HL-60 (cell line): ENCODE data around the gene TTC39A.
"Not testable (repeated sequence)": the region's sequence is repeated elsewhere in the genome, so short reads cannot be mapped to it uniquely, and the experiment has no call there.

Experiments used
- DNase-seq, 2 experiments: peaks; one replicate each; pipeline ENCODE4 v3.0.0-alpha.2; 2010 to 2020; ENCODE audit warnings: low read depth in 1 of 2, low spot score in 1 of 2
- H3K27ac ChIP-seq: fragments of 250-450 bp; sonication (Bioruptor Pico); replicated peaks from 2 replicates; pipeline ENCODE4 v1.5.1; 2020; ENCODE audit warnings: mild to moderate bottlenecking, moderate library complexity
- H3K27me3 ChIP-seq: fragments of 250-450 bp; sonication (Bioruptor Pico); 2 replicates; pipeline ENCODE4 v1.5.1; 2021; ENCODE audit warnings: mild to moderate bottlenecking, moderate library complexity; ENCODE audit not compliant: insufficient read depth, poor library complexity, severe bottlenecking
- H3K4me3 ChIP-seq: replicated peaks from 2 replicates; pipeline ENCODE4 v1.5.1; 2011; ENCODE audit warnings: mild to moderate bottlenecking, control low read depth, low read length; ENCODE audit not compliant: insufficient read depth
- GABPA ChIP-seq: IDR thresholded peaks from 2 replicates; pipeline ENCODE4 v1.6.1; 2012; ENCODE audit warnings: low read depth
- POLR2AphosphoS5 ChIP-seq: IDR thresholded peaks from 2 replicates; pipeline ENCODE4 v1.6.1; 2012; ENCODE audit warnings: low read depth
- SPI1 ChIP-seq: IDR thresholded peaks from 2 replicates; pipeline ENCODE4 v1.6.1; 2012; ENCODE audit warnings: low read depth, mild to moderate bottlenecking, borderline replicate concordance
- TF ChIP-seq, protein P1 (sequence below): IDR thresholded peaks from one replicate; pipeline ENCODE4 v1.5.1; 2011; ENCODE audit warnings: low read length, control low read depth, inconsistent platforms; ENCODE audit not compliant: insufficient read depth
- TF ChIP-seq, protein P2 (sequence below): IDR thresholded peaks from 2 replicates; pipeline ENCODE4 v1.6.1; 2012; ENCODE audit warnings: low read depth; ENCODE audit not compliant: insufficient replicate concordance

TTC39A gene

DNA sequence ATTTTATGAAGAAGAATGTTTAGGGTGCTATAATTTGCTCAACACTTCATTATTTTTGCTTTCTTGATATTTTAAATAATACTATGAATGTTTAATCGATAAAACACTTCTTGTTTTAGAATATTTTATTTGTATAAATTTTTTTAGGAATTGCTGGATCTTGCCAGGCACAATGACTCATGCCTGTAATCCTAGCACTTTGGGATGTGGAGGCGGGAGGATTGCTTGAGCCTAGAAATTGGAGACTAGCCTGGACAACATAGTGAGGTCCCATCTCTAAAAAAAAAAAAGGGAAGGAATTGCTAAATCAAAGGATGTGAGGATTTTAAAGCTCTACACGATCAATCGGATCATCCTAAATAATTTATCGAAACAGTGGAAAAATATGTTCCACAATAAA, 76.7 kb downstream of the TTC39A start:
- H3K27me3 ChIP-seq: no peaks in the 10 kb centered on the region
- H3K4me3 ChIP-seq: no peak overlapping the region
- H3K27ac ChIP-seq: no peak overlapping the region
- no peak for DNase-seq
- TF ChIP-seq POLR2AphosphoS5 (no peak), GABPA (no peak), SPI1 (no peak)
- TF ChIP-seq, protein P1, sequence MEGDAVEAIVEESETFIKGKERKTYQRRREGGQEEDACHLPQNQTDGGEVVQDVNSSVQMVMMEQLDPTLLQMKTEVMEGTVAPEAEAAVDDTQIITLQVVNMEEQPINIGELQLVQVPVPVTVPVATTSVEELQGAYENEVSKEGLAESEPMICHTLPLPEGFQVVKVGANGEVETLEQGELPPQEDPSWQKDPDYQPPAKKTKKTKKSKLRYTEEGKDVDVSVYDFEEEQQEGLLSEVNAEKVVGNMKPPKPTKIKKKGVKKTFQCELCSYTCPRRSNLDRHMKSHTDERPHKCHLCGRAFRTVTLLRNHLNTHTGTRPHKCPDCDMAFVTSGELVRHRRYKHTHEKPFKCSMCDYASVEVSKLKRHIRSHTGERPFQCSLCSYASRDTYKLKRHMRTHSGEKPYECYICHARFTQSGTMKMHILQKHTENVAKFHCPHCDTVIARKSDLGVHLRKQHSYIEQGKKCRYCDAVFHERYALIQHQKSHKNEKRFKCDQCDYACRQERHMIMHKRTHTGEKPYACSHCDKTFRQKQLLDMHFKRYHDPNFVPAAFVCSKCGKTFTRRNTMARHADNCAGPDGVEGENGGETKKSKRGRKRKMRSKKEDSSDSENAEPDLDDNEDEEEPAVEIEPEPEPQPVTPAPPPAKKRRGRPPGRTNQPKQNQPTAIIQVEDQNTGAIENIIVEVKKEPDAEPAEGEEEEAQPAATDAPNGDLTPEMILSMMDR: no peak
- TF ChIP-seq, protein P2, sequence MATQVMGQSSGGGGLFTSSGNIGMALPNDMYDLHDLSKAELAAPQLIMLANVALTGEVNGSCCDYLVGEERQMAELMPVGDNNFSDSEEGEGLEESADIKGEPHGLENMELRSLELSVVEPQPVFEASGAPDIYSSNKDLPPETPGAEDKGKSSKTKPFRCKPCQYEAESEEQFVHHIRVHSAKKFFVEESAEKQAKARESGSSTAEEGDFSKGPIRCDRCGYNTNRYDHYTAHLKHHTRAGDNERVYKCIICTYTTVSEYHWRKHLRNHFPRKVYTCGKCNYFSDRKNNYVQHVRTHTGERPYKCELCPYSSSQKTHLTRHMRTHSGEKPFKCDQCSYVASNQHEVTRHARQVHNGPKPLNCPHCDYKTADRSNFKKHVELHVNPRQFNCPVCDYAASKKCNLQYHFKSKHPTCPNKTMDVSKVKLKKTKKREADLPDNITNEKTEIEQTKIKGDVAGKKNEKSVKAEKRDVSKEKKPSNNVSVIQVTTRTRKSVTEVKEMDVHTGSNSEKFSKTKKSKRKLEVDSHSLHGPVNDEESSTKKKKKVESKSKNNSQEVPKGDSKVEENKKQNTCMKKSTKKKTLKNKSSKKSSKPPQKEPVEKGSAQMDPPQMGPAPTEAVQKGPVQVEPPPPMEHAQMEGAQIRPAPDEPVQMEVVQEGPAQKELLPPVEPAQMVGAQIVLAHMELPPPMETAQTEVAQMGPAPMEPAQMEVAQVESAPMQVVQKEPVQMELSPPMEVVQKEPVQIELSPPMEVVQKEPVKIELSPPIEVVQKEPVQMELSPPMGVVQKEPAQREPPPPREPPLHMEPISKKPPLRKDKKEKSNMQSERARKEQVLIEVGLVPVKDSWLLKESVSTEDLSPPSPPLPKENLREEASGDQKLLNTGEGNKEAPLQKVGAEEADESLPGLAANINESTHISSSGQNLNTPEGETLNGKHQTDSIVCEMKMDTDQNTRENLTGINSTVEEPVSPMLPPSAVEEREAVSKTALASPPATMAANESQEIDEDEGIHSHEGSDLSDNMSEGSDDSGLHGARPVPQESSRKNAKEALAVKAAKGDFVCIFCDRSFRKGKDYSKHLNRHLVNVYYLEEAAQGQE: no peak

DNA sequence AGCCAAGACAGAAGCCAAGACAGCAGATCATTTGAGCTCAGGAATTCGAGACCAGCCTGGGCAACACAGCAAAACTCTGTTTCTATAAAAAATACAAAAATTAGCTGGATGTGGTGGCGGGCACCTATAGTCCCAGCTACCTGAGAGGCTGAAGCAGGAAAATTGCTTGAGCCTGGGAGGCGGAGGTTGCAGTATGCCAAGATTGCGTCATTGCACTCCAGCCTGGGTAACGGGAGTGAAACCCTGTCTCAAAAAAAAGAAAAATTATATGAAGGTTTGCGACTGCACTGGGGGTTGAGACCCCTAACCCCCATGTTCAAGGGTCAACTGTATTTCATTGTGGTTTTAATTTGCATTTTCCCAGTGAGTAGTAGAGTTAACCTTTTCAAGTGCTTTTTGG, 78.0 kb downstream of the TTC39A start:
- no peak overlapping the region for H3K4me3 ChIP-seq
- TF ChIP-seq POLR2AphosphoS5: no peak
- TF ChIP-seq, protein P2: no peak
- TF ChIP-seq, protein P1: no peak
- no peak for TF ChIP-seq SPI1
- no peak for TF ChIP-seq GABPA
- no peak for DNase-seq
- H3K27ac ChIP-seq: no peak overlapping the region
- no peaks in the 10 kb centered on the region for H3K27me3 ChIP-seq

DNA sequence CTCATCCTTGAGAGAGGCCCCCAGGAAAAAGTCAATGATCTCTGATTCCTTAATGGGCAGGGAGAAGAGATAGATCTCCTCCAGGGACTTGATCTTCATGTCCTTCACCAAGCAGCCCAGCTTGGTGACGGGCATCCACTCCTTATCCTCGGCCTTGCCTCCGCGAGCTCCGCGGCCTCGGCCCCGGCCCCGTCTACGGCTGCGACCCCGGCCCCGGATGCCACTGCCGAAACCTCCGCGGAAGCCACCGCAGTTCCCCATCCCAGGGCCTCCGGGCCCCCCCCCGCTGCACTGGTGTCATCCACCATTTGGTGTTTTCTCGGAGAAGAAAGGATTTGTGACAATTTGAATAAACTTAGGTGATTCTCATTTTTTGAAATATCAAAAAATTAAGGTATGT, 79.2 kb downstream of the TTC39A start:
- H3K27me3 ChIP-seq, DNase-seq, H3K27ac ChIP-seq: not testable (repeated sequence)

DNA sequence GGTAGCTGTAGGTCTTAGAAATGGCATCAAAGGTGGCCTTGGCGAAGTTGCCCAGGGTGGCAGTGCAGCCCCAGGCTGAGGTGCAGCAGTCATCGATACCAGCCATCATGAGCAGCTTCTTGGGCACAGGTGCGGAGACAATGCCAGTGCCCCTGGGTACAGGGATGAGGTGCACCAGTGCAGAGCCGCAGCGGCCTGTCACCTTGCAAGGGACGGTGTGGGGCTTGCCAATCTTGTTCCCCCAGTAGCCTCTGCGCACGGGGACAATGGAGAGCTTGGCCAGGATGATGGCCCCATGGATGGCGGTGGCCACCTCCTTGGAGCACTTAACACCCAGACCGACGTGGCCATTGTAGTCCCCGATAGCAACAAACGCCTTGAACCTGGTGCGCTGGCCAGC, 79.6 kb downstream of the TTC39A start:
- DNase-seq, H3K27ac ChIP-seq, H3K27me3 ChIP-seq, H3K4me3 ChIP-seq: not testable (repeated sequence)

More for the DNA sequence above, 79.2 kb downstream of the TTC39A start:
- not testable (repeated sequence) for H3K4me3 ChIP-seq

DNA sequence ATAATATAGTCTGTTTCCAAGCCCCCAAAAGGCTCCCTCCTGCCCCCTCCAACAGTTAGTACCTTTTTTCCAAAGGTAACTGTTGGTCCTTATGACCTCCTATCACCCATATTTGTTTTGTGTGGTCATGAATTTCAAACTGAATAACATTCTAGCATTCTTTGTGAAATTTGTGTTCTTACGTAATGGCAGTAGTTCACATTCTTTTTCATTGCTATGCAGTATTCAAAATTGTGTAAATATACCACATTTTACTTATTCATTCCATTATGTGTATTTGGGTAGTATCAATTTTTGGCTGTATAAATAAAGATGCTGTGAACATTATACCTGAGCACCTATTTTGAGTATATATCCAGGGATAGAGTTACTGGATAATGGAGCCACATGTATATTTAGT, 80.9 kb downstream of the TTC39A start:
- no peak overlapping the region for H3K27ac ChIP-seq
- TF ChIP-seq GABPA: no peak
- TF ChIP-seq, protein P2: no peak
- DNase-seq: no peak
- H3K27me3 ChIP-seq: no peaks in the 10 kb centered on the region
- no peak overlapping the region for H3K4me3 ChIP-seq
